Measurements from ENCODE around the gene ZNF764. TPM values are rescaled to one million over a fixed set of nuclear protein-coding genes. Genes with fewer than 3 reads are reported as not detected.

The ZNF764 gene
- total RNA-seq, 4 donors from 2014 or later, result 8.7 to 14.0 (median 11.3) TPM

DNA sequence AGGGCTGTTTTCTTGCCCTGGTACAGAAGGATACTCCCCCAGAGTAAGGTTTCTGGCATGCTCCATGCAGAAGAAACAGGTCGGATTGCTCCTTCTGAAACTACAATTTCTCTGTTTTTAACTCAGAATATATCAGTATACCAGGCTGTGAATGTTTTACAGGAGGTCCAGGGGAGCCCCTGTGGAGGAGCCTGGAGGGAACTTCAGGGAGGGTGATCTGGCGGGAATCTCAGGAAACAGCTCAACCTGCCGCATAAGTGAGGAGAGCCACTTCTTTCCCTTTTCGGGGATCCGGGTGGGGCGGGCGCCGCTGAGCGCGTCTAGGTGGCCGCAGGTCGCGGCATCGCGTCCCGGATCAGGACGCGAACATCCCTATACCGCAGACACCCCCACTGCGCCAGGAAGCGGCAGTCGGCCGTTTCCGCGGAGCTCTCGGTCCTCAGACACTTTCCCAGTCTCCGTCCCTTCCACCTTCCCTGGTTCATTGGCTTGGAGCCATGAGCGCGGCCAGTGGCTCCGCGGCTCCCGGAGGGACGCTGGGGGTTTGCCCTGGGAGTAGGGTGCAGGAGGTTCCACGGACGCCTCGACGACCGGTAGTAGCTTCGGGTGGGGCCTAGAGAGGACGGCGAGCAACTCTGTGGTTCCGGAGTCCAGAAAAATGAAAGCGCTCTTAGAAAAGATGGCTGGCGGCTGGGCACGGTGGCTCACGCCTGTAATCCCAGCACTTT is 3.1 kb upstream of the ZNF764 start:
- no peak for DNase-seq (ENCODE audit: extremely low spot score)
- no peaks in the 10 kb centered on the region for H3K27me3 ChIP-seq
- 16% methylated on average over 45 of the region's 46 CpGs for WGBS
- peaks cover 8 to 40% (median 31%) of the 10 kb centered on the region in 4 donors for H3K4me1 ChIP-seq
- H3K4me3 ChIP-seq, result peak overlapping the region; percentile 52 to 63 (median 58)
- no peaks in the 10 kb centered on the region for H3K9me3 ChIP-seq
- intact Hi-C loops (cut with DNase I), result loop anchor here (5.0 kb wide), 1 partner anchor 71 kb away; no protein-coding TSS in a partner anchor
- no peak for TF ChIP-seq EP300 (IDR thresholded peaks at IDR 0.05)
- no peak for TF ChIP-seq POLR2AphosphoS5 (IDR thresholded peaks at IDR 0.05)
- TF ChIP-seq, protein P1, sequence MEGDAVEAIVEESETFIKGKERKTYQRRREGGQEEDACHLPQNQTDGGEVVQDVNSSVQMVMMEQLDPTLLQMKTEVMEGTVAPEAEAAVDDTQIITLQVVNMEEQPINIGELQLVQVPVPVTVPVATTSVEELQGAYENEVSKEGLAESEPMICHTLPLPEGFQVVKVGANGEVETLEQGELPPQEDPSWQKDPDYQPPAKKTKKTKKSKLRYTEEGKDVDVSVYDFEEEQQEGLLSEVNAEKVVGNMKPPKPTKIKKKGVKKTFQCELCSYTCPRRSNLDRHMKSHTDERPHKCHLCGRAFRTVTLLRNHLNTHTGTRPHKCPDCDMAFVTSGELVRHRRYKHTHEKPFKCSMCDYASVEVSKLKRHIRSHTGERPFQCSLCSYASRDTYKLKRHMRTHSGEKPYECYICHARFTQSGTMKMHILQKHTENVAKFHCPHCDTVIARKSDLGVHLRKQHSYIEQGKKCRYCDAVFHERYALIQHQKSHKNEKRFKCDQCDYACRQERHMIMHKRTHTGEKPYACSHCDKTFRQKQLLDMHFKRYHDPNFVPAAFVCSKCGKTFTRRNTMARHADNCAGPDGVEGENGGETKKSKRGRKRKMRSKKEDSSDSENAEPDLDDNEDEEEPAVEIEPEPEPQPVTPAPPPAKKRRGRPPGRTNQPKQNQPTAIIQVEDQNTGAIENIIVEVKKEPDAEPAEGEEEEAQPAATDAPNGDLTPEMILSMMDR (IDR thresholded peaks at IDR 0.05), result no peak
- TF ChIP-seq POLR2A (IDR thresholded peaks at IDR 0.05; ENCODE audit: low read depth), result no peak
- peaks cover 0 to 3% (median under 1%) of the 10 kb centered on the region in 4 donors for H3K36me3 ChIP-seq
- H3K27ac ChIP-seq (replicated peaks in 1 of 4), result peak overlapping the region; percentile 56 to 72 (median 70)

DNA sequence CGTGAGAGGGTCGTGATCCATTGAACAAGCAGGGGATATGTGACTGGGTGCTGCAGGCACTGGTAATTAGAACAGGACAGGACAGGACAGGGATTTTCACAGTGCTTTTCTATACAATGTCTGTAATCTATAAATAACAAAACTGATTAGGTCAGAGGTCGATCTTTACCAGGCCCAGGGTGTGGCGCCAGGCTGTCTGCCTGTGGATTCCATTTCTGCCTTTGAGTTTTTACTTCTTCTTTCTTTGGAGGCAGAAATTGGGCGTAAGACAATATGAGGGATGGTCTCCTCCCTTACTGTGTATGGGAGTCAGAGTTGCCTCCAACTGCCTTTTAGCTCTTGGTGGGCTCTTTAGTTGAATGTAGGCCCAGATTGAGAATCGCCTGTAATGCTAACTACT is 1.5 kb upstream of the ZNF764 start:
- H3K4me1 ChIP-seq, result peaks cover 9 to 47% (median 40%) of the 10 kb centered on the region in 4 donors
- no peak for DNase-seq (ENCODE audit: extremely low spot score)
- TF ChIP-seq POLR2A (IDR thresholded peaks at IDR 0.05; ENCODE audit: low read depth) (no peak), EP300 (IDR thresholded peaks at IDR 0.05) (no peak)
- TF ChIP-seq, protein P1 (IDR thresholded peaks at IDR 0.05), result no peak
- H3K9me3 ChIP-seq, result no peaks in the 10 kb centered on the region
- intact Hi-C loops (cut with DNase I), result loop anchor here (5.0 kb wide), 1 partner anchor 73 kb away; no protein-coding TSS in a partner anchor
- no peak overlapping the region for H3K27ac ChIP-seq (replicated peaks in 1 of 4)
- 95% methylated on average over 6 of the region's 6 CpGs for WGBS
- H3K27me3 ChIP-seq, result no peaks in the 10 kb centered on the region
- H3K36me3 ChIP-seq, result peaks cover 12 to 18% (median 16%) of the 10 kb centered on the region in 4 donors
- H3K4me3 ChIP-seq, result no peak overlapping the region

DNA sequence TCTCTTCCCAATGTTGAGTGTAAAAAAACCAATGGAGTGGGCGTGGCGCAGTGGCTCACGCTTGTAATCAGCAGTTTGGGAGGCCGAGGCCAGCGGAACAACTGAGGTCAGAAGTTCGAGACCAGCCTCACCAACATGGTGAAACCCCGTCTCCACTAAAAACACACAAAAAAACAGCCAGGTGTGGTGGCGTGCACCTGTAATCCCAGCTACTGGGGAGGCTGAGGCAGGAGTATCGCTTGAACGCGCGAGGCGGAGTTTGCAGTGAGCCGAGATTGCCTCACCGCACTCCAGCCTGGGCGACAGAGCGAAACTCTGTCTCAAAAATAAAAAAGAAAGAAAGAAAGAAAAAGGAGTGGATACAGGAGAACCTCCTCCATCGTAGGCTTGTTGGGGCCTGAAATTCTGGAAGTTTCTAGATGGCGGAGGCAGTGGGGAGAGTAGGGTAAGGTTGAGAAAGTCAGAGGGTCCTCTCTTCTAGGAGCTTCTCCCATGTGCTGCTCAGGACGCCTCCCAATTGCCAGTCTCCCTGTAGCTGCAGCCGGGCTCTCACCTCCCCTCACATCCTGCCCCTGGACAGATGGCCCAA is 709 bp upstream of the ZNF764 start:
- H3K4me3 ChIP-seq, result peak overlapping the region; percentile 70 to 89 (median 79)
- 89% methylated on average over 21 of the region's 21 CpGs for WGBS

DNA sequence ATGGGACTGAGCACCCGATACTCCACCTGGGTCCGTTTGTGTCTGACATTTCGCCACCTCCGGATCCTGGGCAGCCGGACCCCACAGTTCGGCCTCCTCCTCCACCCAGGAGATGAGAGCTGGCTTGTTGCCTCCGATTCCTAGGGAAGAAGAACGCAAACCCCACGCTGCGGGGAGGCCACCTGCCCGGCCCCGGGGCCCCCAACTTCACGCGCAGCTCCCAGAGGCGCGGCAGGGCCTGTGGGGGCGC is 542 bp downstream of the ZNF764 start:
- intact Hi-C loops (cut with DNase I), result no loop called here
- TF ChIP-seq POLR2AphosphoS5 (IDR thresholded peaks at IDR 0.05), result no peak
- TF ChIP-seq, protein P1 (IDR thresholded peaks at IDR 0.05), result peak in 2 of 3 experiments; percentile 11 to 13
- Histone ChIP-seq H3K9me3 (no peaks in the 10 kb centered on the region), H3K27me3 (no peaks in the 10 kb centered on the region), H3K36me3 (peaks cover 14 to 39% (median 31%) of the 10 kb centered on the region in 4 donors), H3K4me1 (peaks cover 9 to 53% (median 45%) of the 10 kb centered on the region in 4 donors), H3K4me3 (peak overlapping the region; percentile 70 to 89 (median 79)), H3K27ac (replicated peaks in 1 of 4) (peak overlapping the region; percentile 90 to 97 (median 92))
- 2% methylated on average over 13 of the region's 17 CpGs for WGBS
- no peak for DNase-seq (ENCODE audit: extremely low spot score)

More for the DNA sequence above, 709 bp upstream of the ZNF764 start:
- Histone ChIP-seq H3K27me3 (no peaks in the 10 kb centered on the region), H3K36me3 (peaks cover 14 to 27% (median 23%) of the 10 kb centered on the region in 4 donors), H3K27ac (replicated peaks in 1 of 4) (peak overlapping the region; percentile 90 to 97 (median 92)), H3K4me1 (peaks cover 9 to 47% (median 41%) of the 10 kb centered on the region in 4 donors), H3K9me3 (no peaks in the 10 kb centered on the region)
- DNase-seq (ENCODE audit: extremely low spot score), result no peak
- no peak for TF ChIP-seq POLR2A (IDR thresholded peaks at IDR 0.05; ENCODE audit: low read depth)
- TF ChIP-seq EP300 (IDR thresholded peaks at IDR 0.05), result no peak
- TF ChIP-seq, protein P1 (IDR thresholded peaks at IDR 0.05), result no peak
- no peak for TF ChIP-seq POLR2AphosphoS5 (IDR thresholded peaks at IDR 0.05)
- intact Hi-C loops (cut with DNase I), result loop anchor here (1.0 kb wide), 1 partner anchor 24 kb away; no protein-coding TSS in a partner anchor

Measured in esophagus muscularis mucosa (tissue), 4 donors.